BE2C (cell line): ENCODE data around the gene CALB2. TPM values are rescaled to one million over a fixed set of nuclear protein-coding genes. Genes with fewer than 3 reads are reported as not detected.
"Not testable (repeated sequence)": the region's sequence is repeated elsewhere in the genome, so short reads cannot be mapped to it uniquely, and the experiment has no call there.

ENCODE experiments used
- DNase-seq: peaks from one replicate; pipeline ENCODE4 v3.0.0-alpha.2; 2020
- H3K27me3 ChIP-seq: fragments of 250-450 bp; sonication (Bioruptor Pico); 2 replicates; pipeline ENCODE4 v1.5.1; 2020; ENCODE audit warnings: mild to moderate bottlenecking
- H3K36me3 ChIP-seq: fragments of 250-450 bp; sonication (Bioruptor Pico); 2 replicates; pipeline ENCODE4 v1.5.1; 2020; ENCODE audit warnings: mild to moderate bottlenecking
- H3K4me1 ChIP-seq: fragments of 250-450 bp; sonication (Bioruptor Pico); 2 replicates; pipeline ENCODE4 v1.5.1; 2020
- H3K4me3 ChIP-seq: 2 replicates; pipeline ENCODE4 v1.5.1; 2011; ENCODE audit warnings: low read depth, low read length
- H3K9me3 ChIP-seq: fragments of 250-450 bp; sonication (Bioruptor Pico); 2 replicates; pipeline ENCODE4 v1.5.1; 2020
- polyA plus RNA-seq: library from polyadenylated mRNA; unstranded; fragments of >200 nt; gene quantifications from one replicate; pipeline ENCODE4 v1.2.1, GENCODE V29; 2012; ENCODE audit warnings: low read depth, missing spikeins; ENCODE audit not compliant: insufficient read length, insufficient read depth
- TF ChIP-seq, protein P1 (sequence below): IDR thresholded peaks from 2 replicates; pipeline ENCODE4 v1.5.1; 2012; ENCODE audit warnings: mild to moderate bottlenecking, low read depth, low read length

Gene CALB2, protein sequence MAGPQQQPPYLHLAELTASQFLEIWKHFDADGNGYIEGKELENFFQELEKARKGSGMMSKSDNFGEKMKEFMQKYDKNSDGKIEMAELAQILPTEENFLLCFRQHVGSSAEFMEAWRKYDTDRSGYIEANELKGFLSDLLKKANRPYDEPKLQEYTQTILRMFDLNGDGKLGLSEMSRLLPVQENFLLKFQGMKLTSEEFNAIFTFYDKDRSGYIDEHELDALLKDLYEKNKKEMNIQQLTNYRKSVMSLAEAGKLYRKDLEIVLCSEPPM
- not detected for polyA plus RNA-seq

DNA sequence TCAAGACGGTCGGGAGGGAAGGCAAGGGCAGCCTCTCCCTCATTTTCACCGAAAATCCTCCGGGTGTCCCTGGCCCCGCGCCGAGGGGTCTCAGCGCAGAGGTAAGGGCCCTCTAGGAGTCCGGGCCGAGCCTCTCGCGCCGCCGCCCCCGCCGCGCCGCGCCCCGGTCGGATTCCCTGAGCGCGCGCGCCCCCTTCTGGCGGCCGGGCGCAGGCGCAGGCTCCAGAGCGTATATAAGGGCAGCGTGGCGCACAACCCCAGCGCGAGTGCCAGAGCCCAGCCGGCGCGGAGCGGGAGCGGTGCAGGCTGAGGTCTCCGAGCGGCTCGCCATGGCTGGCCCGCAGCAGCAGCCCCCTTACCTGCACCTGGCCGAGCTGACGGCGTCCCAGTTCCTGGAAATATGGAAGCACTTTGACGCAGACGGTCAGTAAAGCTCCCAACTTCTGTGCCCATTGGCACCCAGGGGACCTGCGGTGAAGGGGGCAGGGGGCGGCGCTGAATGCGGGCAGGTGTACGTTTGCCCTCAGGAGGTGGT is at the start of gene CALB2:
Gene CALB2, plus strand, starts transcription at position 260 of the 535 bp plus-strand sequence. Its CDS starts 70 bp downstream, at position 330.
- Histone ChIP-seq H3K9me3 (no peaks in the 10 kb centered on the region), H3K4me3 (peak within 1 kb of the TSS; percentile 24), H3K27me3 (peaks cover 14% of the 10 kb centered on the region), H3K36me3 (no peaks in the 10 kb centered on the region), H3K4me1 (no peaks in the 10 kb centered on the region)
- TF ChIP-seq, protein P1, sequence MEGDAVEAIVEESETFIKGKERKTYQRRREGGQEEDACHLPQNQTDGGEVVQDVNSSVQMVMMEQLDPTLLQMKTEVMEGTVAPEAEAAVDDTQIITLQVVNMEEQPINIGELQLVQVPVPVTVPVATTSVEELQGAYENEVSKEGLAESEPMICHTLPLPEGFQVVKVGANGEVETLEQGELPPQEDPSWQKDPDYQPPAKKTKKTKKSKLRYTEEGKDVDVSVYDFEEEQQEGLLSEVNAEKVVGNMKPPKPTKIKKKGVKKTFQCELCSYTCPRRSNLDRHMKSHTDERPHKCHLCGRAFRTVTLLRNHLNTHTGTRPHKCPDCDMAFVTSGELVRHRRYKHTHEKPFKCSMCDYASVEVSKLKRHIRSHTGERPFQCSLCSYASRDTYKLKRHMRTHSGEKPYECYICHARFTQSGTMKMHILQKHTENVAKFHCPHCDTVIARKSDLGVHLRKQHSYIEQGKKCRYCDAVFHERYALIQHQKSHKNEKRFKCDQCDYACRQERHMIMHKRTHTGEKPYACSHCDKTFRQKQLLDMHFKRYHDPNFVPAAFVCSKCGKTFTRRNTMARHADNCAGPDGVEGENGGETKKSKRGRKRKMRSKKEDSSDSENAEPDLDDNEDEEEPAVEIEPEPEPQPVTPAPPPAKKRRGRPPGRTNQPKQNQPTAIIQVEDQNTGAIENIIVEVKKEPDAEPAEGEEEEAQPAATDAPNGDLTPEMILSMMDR = peak; percentile 48
- DNase-seq = peak; percentile 77

DNA sequence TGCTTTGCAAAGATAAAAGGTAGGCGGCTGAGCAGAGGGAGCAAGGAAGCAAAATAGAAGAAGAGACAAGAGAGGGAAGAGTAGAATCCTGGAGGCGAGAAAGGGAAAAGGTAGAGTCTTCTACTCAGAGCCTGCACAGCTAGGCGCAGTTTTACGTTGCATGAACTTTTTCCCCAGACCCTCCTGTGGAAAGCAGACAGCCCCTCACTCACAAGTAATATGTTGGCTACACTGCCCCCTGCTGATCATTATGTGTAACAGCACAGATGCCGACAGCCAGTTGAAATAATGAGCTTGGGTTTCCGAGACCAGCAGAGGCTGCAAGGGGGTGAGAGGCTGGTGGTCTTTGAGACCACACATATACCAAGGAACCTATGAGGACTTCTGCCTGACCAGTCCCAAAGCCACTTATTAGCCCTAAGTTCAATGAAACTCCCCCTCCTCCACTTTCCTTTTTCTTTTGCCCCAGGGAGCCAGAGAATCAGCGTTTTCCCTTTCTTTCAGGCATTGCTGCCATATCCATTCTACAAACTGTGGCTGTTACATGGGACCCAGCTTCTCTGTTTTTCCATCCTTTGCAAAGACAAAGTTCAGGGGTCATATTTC is 46.9 kb upstream of the CALB2 start:
- H3K27me3 ChIP-seq = peaks cover 7% of the 10 kb centered on the region
- peak; percentile 40 for DNase-seq
- H3K36me3 ChIP-seq = no peaks in the 10 kb centered on the region
- H3K4me3 ChIP-seq = no peak overlapping the region
- TF ChIP-seq, protein P1 = peak; percentile 85
- no peaks in the 10 kb centered on the region for H3K9me3 ChIP-seq
- no peaks in the 10 kb centered on the region for H3K4me1 ChIP-seq

DNA sequence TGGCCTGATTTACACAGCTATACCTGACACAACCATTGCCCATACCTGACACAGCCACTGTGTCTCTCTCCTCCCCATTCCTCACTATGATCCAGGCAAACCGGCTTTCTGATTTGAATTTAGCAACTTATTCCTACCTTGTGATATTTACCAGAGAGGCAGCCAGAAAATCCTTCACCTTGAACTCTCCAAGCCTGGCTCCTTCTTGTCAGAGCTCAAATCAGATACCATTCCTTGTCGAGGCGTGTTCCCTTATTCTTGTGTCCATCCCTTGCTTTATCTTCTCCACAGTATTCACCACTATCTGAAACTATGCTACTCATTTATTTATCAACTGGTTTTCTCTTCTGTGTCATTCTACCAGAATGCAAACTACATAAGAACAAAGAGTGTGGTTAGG is 44.9 kb upstream of the CALB2 start:
- peaks cover 12% of the 10 kb centered on the region for H3K27me3 ChIP-seq
- not testable (repeated sequence) for H3K36me3 ChIP-seq, H3K4me3 ChIP-seq, H3K4me1 ChIP-seq, H3K9me3 ChIP-seq, DNase-seq

DNA sequence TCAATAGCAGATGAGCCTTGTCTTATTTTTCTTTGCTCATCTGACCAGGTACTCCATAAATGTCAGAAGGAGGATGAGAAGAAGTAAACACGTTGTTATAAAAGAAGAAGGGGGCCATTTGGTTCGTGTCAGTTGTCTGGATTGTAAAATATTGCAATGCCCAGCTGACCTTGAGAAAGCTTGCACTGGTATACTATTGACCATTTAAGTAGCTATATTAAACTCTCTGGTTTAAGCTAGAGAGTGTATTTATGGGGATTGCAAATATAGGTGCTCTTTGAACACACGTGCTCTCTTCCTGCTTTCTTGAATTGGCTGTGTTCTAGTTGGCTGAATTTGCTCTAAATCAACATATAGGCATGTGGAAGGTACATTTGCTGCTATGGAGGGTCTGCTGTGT is 43.3 kb upstream of the CALB2 start:
- Histone ChIP-seq H3K4me3 (no peak overlapping the region), H3K4me1 (no peaks in the 10 kb centered on the region), H3K27me3 (peaks cover 13% of the 10 kb centered on the region), H3K36me3 (no peaks in the 10 kb centered on the region), H3K9me3 (no peaks in the 10 kb centered on the region)
- DNase-seq = no peak
- TF ChIP-seq, protein P1 = no peak

DNA sequence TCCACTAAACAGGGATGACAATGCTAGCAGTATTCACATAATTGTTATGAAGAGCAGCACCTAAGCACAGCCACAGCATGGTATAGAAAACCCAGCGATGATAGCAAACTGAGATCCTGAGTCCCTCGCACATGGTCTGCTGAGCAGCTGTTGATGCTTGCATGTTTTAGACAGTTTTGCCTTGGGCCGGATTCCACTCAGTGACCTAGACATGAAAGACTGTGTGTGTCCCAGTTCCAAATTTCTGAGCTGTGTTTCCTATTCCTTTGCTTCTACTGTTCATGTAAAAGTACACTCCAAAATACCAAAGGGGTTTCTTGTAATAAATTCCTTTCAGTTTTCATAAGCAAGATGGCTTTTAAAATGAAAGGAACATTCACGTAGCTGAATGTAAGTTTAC is 38.5 kb upstream of the CALB2 start:
- Histone ChIP-seq H3K4me1 (no peaks in the 10 kb centered on the region), H3K27me3 (peaks cover 24% of the 10 kb centered on the region), H3K9me3 (no peaks in the 10 kb centered on the region), H3K4me3 (no peak overlapping the region), H3K36me3 (no peaks in the 10 kb centered on the region)
- no peak for DNase-seq
- TF ChIP-seq, protein P1 = no peak

DNA sequence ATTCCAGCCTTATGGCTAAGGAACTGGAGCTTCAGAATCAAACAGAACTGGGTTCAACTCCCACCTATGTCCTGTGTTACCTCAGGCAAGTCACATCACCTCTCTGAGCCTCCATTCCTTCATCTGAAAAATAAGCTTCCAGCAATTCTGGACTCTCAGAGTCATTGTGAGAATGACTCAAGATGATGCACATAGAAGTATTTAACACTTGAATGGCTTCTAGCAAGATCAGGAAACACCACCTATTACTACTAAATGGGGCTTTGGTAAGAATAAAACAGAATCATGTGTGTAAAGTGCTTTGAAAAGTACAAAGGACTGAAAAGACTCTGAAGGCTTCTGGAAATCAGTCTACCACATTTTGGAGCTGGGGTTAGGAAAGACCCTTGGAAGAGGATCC is 30.8 kb upstream of the CALB2 start:
- Histone ChIP-seq H3K4me1 (no peaks in the 10 kb centered on the region), H3K36me3 (no peaks in the 10 kb centered on the region), H3K4me3 (no peak overlapping the region), H3K9me3 (no peaks in the 10 kb centered on the region), H3K27me3 (peaks cover 7% of the 10 kb centered on the region; the same call in 1 of the 2 replicates)
- TF ChIP-seq, protein P1 = no peak
- no peak for DNase-seq
